HG03439 (cell line): Measurements from ENCODE around the gene MMP24.
"Not testable (repeated sequence)": the region's sequence is repeated elsewhere in the genome, so short reads cannot be mapped to it uniquely, and the experiment has no call there.

ENCODE experiments used
- ATAC-seq: cut with Tn5 transposase; IDR thresholded peaks from one replicate; pipeline ENCODE4 v1.9.1; 2021; ENCODE audit warnings: mild to moderate bottlenecking, moderate library complexity; ENCODE audit not compliant: unreplicated experiment

The MMP24 gene

DNA sequence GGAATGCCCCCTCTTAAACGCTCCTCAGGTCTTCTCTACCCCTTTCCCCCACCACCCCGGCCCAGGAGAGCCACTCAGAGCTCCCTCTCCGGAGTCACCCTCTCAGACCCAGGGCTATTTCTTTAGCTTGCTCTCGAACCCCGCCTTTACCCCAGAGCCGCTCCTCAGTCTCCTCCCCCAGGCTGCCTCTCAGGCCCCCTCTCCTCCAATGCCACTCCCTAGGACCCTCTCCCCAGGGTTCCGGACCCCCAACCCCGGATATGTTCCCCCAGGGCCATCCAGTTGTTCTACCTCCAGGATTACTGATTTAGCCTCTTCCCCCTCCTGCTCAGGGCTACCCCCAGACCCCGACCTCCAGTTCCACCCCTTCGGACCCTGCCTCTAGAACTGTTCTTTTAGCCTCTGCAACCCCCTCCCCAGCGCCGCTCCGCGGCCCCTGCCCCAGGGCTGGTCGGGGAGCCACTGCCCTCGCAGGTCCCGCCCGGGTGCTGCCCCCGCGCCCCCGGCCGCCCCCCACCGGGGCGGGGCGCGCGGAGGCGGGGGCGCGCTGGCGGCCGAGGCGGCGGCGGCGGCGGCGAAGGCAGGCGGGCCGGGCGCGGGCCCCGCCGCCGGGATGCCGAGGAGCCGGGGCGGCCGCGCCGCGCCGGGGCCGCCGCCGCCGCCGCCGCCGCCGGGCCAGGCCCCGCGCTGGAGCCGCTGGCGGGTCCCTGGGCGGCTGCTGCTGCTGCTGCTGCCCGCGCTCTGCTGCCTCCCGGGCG is at the start of gene MMP24:
MMP24 (plus strand) TSS at position 565 of the 758 bp plus-strand sequence; CDS start at position 614, 49 bp downstream.
- ATAC-seq = no peak

DNA sequence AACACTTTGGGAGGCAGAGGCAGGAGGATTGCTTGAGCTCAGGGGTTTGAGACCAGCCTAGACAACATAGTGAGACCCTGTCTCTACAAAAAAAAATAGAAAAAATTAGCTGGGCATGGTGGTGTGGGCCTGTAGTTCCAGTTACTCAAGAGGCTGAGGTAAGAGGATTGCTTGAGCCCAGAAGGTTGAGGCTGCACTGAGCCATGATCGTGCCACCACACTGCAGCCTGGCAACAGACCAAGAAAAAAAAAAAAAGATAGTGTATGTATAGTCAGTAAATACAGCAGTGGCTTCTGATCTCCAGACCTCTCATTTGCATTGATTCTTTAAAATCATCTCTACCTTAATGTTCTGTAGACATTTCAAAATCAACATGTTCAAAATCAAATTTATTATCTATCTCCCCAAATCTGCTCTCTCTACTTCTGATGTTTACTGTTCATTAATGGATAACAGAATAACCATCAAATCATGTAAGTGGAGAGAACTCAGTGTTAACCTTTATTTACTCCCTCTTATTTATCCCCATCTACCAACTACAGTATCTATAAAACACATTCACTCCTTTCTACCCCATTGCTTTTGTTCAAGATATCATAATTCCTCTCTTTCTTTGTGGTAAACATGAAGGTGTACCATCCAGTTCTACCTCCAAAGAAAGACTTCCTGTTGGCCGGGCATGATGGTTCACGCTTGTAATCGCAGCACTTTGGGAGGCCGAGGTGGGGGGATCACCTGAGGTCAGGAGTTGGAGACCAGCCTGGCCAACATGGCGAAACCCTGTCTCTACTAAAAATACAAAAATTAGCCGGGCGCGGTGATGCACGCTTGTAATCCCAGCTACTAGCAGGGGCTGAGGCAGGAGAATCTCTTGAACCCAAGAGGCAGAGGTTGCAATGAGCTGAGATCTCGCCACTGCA is 46.9 kb upstream of the MMP24 start:
- ATAC-seq = no peak

DNA sequence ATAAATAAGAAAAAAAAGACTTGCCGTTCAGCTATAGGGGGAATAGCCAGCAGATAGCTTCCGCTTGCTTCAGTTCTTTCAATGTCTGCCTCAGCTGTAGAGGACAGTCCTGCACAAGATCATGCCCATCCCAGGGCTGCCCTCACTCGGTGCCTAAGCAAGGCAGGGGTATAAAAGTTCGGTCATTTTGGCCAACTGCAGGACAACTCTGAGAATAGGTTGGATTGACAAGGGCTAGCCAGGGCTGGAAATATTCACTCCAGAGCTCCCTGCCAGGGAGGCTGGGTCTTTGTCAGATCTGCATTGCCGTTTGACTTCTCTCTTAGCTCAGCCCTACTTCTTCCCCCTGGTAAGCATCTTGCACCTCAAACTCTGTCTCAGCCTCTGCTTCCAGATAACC is 46.2 kb upstream of the MMP24 start:
- no peak for ATAC-seq

DNA sequence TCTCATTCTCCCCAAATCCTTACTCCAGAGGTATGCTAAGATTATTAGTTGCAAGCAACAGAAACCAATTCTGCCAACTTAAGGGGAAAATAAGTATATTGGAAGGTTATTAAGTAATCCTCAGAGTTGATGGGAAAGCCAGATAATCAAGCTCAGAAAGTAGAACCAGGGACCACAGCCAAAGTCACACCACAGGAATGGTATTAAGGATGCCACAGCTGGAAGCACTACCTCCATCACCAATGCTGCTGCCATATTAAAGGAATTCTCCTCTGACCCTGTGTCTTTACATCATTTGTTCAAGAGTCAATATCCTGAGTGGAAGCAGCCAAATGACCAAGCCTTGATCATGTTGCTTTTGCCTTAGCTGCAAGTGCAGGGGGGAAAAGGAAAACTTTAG is 44.8 kb upstream of the MMP24 start:
- no peak for ATAC-seq

DNA sequence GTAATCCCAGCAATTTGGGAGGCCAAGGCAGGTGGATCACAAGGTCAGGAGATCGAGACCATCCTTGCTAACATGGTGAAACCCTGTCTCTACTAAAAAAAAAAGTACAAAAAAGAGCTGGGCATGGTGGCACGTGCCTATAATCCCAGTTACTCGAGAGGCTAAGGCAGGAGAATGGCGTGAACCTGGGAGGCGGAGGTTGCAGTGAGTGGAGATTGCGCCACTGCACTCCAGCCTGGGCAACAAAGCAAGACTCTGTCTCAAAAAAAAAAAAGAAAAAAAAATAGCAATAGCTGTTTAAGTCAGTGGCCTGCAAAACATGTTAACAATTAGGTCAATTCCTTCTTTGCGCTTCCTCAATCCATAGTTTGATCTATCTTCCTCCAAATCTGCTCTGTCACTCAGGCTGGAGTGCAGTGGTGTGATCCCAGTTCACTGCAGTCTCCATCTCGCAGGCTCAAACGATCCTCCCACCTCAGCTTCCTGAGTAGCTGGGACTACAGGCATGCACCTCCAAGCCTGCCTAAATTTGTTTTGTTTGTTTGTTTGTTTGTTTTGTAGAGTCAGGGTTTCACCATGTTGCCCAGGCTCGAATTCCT is 39.7 kb upstream of the MMP24 start:
- ATAC-seq = not testable (repeated sequence)

DNA sequence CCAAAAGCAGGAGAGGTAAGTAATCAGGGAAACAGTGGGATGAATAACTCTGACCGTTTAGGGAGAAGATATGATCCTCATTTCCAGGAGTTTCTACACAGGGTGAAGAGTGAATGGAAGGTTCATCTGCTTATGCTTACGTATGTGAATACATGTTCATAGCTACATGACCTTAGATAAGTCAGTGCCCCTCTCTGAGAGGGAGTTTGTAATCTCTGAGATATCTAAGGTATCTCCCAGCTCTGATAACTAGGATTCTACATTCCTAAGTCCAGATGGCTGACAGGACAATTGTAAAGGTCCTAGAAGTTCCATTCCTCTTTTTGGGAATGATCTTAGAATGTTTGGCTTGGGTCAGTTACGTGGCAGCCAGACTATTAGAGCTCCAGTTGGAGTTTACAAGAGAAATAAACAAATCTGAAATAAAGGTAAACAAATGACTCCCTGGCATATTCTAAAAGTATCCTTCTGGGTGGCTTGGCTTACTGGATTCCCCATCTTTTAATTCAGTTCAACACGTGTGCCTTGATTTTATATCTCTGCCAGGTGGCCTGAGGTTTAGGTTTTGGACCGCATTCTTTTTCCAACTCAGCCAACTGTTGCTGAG is 38.8 kb upstream of the MMP24 start:
- no peak for ATAC-seq

DNA sequence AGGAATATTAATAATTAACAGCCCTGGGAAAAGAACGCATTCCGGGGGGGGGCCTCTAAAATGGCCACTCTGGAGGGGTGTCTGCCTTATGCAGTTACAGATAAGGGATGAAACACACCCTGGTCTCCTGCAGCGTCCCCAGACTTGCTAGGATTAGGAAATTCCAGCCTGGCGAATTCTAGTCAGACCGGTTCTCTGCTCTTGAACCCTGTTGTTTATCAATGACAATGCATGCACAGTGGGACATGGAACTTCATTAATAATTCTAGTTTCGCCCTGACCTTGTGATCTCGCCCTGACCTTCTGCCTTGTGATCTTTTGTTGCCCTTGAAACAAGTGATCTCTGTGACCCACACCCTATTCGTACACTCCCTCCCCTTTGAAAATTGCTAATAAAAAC is 37.3 kb upstream of the MMP24 start:
- ATAC-seq = not testable (repeated sequence)

DNA sequence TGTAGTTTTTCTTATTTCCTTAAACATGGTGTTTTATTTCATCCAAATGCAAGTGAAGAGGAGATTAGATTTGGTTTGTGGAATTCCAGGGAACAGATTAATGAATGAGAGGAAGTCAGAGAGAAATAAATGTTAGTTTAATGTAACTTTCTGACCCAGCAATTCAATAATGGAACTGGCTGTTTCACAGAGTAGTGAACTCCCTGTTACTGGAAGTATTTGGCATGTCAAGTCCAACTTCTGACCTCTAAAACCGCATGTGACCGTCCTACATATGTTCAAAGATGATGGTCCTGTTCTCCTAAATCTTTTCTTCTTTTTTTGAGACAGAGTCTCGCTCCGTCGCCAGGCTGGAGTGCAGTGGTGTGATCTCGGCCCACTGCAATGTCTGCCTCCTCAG is 35.9 kb upstream of the MMP24 start:
- ATAC-seq = no peak

DNA sequence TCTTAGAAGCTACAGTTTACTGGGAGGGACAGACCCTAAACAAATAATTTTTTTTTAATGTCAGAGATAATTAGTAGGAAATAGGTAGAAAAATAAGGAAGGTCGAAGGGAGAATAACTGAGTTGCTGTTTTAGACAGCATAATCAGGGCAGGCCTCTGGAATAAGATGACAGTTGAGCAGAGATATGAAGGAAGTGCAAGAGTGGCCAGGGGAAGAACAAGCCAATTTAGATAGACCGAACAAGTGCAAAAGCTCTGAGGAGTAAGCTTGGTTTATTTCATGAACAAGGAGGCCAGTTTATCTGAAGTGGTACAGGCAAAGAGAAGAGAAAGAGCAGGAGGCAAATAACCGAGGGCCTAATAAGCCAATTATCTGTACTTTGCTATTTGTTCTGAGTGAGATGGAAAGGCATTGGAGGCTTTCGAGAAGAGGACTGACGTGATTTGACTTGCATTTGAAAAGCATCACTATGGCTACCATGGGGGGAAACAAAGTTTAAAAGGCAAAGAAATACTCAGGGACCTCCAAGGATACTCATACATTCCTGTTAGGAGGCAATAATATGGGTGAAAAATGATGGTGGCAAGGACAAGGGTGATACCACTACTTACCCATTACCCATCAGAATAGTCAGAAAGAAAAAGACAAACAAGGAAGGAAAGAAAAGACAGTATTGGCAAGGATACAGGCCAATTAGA is 34.9 kb upstream of the MMP24 start:
- ATAC-seq = no peak

DNA sequence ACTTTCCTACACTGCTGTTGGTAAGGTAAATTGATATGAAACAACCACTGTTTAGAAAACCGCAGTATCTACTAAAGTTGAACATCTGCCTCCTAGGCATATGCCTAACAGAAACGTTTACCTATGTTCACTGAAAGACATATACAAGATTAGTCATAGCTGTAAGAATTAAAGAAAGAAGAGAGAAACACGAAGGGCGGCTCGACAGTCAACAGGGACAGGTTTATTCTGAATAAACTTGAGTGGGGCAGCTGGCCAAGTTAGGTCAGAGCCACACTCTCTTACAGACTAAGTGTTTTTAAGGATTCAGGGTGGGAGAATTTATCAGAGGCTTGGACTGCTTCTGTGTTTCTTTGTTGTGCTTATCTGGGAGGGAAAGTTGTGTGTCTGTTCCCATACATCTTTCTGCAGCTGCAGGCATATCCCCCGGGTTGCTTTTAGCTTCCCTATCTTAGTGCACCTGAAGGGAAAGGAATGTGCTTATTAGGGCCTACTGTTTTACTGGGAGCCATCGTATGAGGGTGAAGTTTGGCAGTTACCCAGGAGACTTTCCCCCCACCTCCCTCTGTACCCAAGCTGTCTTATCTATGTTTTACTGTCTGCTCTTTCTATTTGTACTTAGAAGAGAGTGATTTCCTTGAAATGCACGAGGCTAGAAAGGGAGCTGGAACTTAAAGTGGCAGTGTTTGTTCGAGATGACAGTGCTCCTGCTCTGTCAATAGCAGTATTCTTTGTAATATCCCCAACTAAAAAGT is 34.2 kb upstream of the MMP24 start:
- no peak for ATAC-seq

DNA sequence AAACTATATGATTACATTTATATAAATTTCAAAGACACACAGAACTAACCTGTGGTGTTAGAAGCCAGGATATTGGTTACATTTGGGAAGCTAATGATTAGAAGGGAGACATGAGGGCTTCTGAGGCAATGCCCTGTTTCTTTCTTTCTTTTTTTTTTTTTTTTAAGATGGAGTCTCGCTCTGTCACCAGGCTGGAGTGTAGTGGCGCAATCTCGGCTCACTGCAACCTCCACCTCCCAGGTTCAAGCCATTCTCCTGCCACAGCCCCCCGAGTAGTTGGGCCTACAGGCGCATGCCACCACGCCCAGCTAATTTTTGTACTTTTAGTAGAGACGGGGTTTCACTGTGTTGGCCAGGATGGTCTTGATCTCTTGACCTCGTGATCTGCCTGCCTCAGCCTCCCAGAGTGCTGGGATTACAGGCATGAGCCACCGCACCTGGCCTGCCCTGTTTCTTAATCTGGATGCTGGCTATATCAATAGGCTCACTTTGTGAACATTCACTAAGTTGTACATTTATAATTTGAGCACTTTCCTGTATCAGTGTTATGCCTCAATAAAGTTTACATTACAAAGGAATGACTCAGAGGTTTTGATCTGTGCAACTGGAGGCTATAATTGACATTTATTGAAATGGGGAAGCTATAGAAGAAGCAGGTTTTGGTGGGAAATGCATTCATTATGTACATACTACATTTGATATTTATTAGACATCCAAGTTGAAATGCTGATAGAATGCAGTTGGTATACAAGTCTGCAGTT is 33.3 kb upstream of the MMP24 start:
- not testable (repeated sequence) for ATAC-seq

DNA sequence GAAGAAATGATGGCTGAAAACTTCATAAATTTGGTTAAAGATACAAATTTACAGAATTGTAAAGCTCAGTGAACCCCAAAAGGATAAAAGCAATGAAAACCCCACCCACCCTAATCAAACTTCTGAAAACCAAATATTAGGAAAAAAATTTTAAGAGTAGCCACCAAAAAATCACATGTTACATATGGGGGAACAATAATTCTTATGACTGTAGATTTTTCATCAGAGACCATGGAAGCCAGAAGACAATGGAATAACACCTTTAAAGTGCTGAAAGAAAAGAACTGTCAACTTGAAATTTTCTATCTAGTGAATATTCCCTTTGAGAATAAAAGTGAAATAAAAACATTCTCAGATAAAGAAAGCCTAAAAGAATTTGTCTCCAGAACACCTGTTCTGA is 30.2 kb upstream of the MMP24 start:
- ATAC-seq = no peak

DNA sequence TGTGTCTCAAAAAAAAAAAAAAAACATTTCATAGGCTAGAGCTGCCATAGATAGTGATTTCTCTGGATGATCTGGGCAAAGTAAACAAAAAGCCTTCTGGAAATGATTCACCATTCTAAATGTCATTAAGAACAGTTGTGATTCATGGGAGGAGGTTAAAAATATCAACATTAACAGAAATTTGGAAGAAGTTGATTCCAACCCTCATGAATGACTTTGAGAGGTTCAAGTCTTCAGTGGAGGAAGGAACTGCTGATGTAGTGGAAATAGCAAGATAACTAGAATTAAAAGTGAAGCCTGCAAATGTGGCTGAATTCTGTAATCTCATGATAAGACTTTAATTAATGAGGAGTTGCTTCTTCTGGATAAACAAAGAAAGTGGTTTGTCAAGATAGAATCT is 26.8 kb upstream of the MMP24 start:
- ATAC-seq = no peak

DNA sequence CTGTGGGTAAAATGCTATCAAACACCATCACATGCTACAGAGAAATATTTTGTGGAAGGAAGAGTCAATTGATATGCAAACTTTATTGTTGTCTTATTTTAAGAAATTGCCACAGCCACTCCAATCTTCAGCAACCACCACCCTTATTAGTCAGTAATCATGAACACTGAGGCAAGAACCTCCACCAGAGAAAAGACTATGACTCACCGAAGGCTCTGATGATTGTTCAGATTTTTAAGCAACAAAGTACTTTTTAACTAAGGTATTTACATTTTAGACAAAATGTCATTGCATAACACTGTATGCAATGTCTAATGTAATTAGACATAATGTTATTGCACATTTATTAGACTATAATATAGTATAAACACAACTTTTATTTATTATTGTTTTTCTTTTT is 26.2 kb upstream of the MMP24 start:
- no peak for ATAC-seq

DNA sequence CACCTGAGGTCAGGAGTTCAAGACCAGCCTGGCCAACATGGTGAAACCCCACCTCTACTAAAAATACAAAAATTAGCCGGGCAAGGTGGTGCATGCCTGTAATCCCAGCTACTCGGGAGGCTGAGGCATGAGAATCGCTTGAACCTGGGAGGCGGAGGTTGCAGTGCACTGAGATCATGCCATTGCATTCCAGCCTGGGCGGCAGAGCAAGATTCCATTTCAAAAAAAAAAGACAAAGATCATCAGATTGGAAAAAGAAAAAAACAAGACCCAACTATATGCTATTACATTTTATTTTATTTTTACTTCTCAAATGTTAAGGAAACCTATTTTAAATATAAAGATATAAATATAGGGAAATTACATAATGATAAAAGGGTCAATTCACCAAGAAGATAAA is 25.0 kb upstream of the MMP24 start:
- not testable (repeated sequence) for ATAC-seq

DNA sequence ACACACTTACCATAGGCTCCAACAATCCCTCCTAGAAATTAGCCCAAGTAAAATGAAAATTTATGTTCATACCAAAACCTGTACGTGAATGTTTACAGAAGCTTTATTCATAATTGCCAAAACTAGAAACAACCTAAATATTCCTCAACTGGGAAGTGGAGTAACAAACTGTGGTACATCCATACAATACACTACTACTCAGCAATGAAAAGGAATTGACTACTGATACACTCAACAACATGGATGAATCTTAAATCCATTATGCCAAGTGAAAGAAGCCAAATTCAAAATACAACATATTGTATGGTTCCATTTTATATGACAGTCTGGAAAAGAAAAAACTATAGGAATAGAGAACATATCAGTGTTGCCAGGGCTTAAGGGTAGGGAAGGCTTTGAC is 19.7 kb upstream of the MMP24 start:
- no peak for ATAC-seq

DNA sequence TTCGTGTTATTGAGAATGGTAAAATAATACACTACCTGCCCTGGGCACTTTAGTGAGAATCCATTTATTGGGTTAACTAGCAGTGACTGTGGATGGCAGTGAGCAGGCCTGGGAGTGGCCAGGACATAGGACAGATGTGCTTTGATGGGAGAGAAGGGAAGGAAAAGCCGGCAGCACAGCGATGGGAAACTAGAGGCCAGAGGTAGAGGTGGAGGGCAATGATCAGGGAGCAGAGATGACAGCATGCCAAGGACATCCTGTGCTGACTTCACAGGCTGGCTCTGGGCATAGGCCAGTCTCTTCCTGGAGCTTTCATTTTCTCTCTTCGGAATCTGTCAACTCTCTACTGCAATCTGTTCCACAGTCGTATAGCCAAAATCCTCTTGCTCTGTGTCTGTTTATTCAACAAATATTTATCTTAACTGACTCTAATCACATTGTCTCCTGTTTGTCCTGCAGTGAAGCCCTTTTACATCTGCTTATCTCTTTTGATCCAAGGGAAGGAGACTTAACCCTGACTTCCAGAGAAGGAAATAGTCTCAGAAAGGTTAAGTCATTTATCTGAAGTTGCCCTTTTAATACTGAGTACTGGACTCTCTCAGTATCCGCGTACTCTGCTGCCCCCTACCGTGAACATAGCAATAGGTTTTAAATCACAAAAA is 18.4 kb upstream of the MMP24 start:
- ATAC-seq = no peak

DNA sequence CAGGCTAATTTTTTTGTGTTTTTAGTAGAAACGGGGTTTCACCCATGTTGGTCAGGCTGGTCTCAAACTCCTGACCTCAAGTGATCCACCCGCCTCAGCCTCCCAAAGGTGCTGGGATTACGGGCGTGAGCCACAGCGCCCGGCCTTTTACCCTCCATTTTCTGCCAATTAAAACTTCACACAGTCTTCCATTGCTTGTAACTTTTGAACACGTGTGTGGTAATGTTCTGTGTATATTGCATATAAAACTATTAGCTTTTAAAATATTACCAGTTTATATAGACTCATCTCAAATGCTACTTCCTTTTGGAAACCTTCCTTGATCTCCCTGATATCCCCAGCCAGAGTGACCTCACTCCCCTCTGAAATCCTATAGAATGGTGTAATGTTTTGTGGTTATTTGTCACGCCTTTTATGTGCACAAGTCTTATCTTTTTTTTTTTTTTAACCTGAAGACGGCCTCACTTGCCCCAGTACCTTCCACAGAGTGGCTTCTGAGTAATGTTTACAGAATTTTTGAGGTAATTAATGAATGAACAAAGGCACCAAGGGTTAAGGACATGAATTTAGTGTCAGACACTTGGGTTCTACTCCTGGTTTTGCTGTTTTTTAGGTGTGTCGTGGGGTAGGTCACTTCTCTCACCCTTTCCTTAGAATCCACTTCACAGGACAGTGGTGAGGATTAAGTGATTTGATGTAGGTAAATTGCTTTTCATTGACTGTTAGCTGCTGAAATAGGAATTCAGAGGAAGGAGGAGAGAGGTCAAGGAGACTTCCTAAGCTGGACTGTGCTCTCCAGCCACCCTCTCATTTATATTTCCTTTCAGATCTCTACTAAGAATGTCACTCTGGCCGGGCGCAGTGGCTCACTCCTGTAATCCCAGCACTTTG is 11.2 kb upstream of the MMP24 start:
- no peak for ATAC-seq
